HepG2 (cell line): Measurements from ENCODE around the gene CADM4. TPM values are rescaled to one million over a fixed set of nuclear protein-coding genes. Genes with fewer than 3 reads are reported as not detected.

Experiments
- ATAC-seq: fragments of 200-7000 bp; cut with Tn5 transposase; 3 replicates; pipeline ENCODE4 v1.9.1; 2020; ENCODE audit warnings: mild to moderate bottlenecking, moderate library complexity
- BruUV-seq: library from RNA; stranded (reverse); fragments of 400-500 nt; replicated peaks from 2 replicates; lab custom pipeline; 2021; lab: Mats Ljungman, UMichigan
- CTCF ChIA-PET: fragments of 300-600 bp; formaldehyde crosslinking; extraction: SDS; loops from one replicate; lab custom pipeline; 2021; ENCODE audit warnings: low total read pairs, inconsistent platforms, low intra/inter-chr PET ratio; lab: Yijun Ruan, JAX
- POLR2A ChIA-PET: fragments of 350-600 bp; sonication (Branson Sonifier 250); formaldehyde crosslinking; loops from one replicate; lab custom pipeline; 2020; ENCODE audit warnings: antibody characterized with exemption, inconsistent platforms; lab: Yijun Ruan, JAX
- DNase-seq: peaks from one replicate; pipeline ENCODE4 v3.0.0-alpha.2; 2015; ENCODE audit warnings: low spot score
- FAIRE-seq: peaks from 3 replicates; lab custom pipeline; 2011; peaks lifted over from hg19 to GRCh38; lab: Jason Lieb, UNC
- H2AFZ ChIP-seq: one replicate; pipeline ENCODE4 v1.6.1; 2011; ENCODE audit warnings: low read length, inconsistent platforms
- H3K27ac ChIP-seq: fragments of 300-600 bp; 3 replicates; pipeline ENCODE4 v1.8.0; 2011; ENCODE audit warnings: mixed run types, mild to moderate bottlenecking, mixed read lengths, low read length, inconsistent platforms; ENCODE audit not compliant: insufficient read depth; ENCODE audit errors: extremely low read length
- H3K27me3 ChIP-seq, 2 experiments: fragments of 200-600 bp in 1 of 2; 2 replicates in 1 of 2; 3 replicates in 1 of 2; pipeline versions ENCODE4 v1.6.0 to v1.8.0; 2011; ENCODE audit warnings: low read length in 2 of 2, mild to moderate bottlenecking in 2 of 2, moderate library complexity in 2 of 2, inconsistent platforms in 1 of 2; ENCODE audit not compliant: insufficient read depth in 2 of 2, control insufficient read depth in 1 of 2
- H3K36me3 ChIP-seq, 2 experiments: fragments of 200-600 bp in 1 of 2; replicated peaks in 1 of 2; 2 replicates in 1 of 2; 3 replicates in 1 of 2; pipeline versions ENCODE4 v1.5.1 to v1.8.0; 2011; ENCODE audit warnings: low read length in 2 of 2, inconsistent platforms in 1 of 2; ENCODE audit not compliant: insufficient read depth in 2 of 2, control insufficient read depth in 1 of 2
- H3K4me1 ChIP-seq: 2 replicates; pipeline ENCODE4 v1.5.1; 2012; ENCODE audit warnings: low read length, inconsistent platforms; ENCODE audit not compliant: insufficient read depth
- H3K4me2 ChIP-seq: 2 replicates; pipeline ENCODE4 v1.6.0; 2011; ENCODE audit warnings: low read depth, low read length, inconsistent platforms
- H3K4me3 ChIP-seq, 3 experiments: fragments of 200-600 bp in 1 of 3; sonication (generic), shearing (Covaris generic) in 1 of 3; replicated peaks in 1 of 3; 2 replicates each; pipeline ENCODE4 v1.5.1; 2011 to 2016; ENCODE audit warnings: low read length in 3 of 3, inconsistent platforms in 2 of 3, low read depth in 2 of 3, mild to moderate bottlenecking in 2 of 3, control low read depth in 1 of 3, mixed read lengths in 1 of 3; ENCODE audit not compliant: insufficient read depth in 1 of 3
- H3K79me2 ChIP-seq: one replicate; pipeline ENCODE4 v1.6.1; 2011; ENCODE audit warnings: low read length, inconsistent platforms; ENCODE audit not compliant: insufficient read depth
- H3K9ac ChIP-seq: 2 replicates; pipeline ENCODE4 v1.6.0; 2011; ENCODE audit warnings: mild to moderate bottlenecking, low read depth, low read length, inconsistent platforms; ENCODE audit not compliant: insufficient read depth
- H3K9me3 ChIP-seq: 2 replicates; pipeline ENCODE4 v1.5.1; 2012; ENCODE audit warnings: mild to moderate bottlenecking, low read length
- H4K20me1 ChIP-seq: 2 replicates; pipeline ENCODE4 v1.6.0; 2011; ENCODE audit warnings: inconsistent platforms, mild to moderate bottlenecking, low read length, moderate library complexity; ENCODE audit not compliant: insufficient read depth
- GABPB1 ChIP-seq: IDR thresholded peaks from 2 replicates; pipeline ENCODE4 v1.6.1; 2016; ENCODE audit warnings: mild to moderate bottlenecking, missing genetic modification reagents, moderate library complexity, missing compliant biosample characterization
- GATA4 ChIP-seq: sonication (generic); IDR thresholded peaks from 2 replicates; pipeline ENCODE4 v1.6.1; 2016; ENCODE audit warnings: antibody characterized with exemption, low read depth, borderline replicate concordance
- NCOA2 ChIP-seq: sonication (generic); formaldehyde crosslinking; IDR thresholded peaks from 2 replicates; pipeline ENCODE4 v1.8.0; 2022; ENCODE audit warnings: inconsistent platforms
- PRDM10 ChIP-seq: sonication (generic); formaldehyde crosslinking; IDR thresholded peaks from 2 replicates; pipeline ENCODE4 v1.4.0; 2020; ENCODE audit warnings: low read depth, missing genetic modification reagents
- TBX2 ChIP-seq: sonication (generic); formaldehyde crosslinking; IDR thresholded peaks from 2 replicates; pipeline ENCODE4 v1.5.0; 2020; ENCODE audit warnings: missing genetic modification reagents, mild to moderate bottlenecking, borderline replicate concordance
- ZEB1 ChIP-seq: IDR thresholded peaks from 2 replicates; pipeline ENCODE4 v1.6.1; 2012; ENCODE audit warnings: mild to moderate bottlenecking, low read depth, inconsistent platforms; ENCODE audit not compliant: insufficient replicate concordance
- ZNF766 ChIP-seq: sonication (generic); formaldehyde crosslinking; IDR thresholded peaks from 2 replicates; pipeline ENCODE4 v1.5.0; 2020; ENCODE audit warnings: missing genetic modification reagents, borderline replicate concordance
- ZXDC ChIP-seq: sonication (generic); formaldehyde crosslinking; IDR thresholded peaks from 2 replicates; pipeline ENCODE4 v1.5.0; 2020; ENCODE audit warnings: mild to moderate bottlenecking, missing genetic modification reagents
- WGBS: methylation state at CpG from one replicate; pipeline ENCODE4 v1.1.6; 2017; ENCODE audit warnings: low lambda C conversion rate; 5-methylcytosine and 5-hydroxymethylcytosine counted together
- in situ Hi-C: cut with HindIII; loops from 2 replicates; pipeline ENCODE4 v1.10.0; 2017; ENCODE audit warnings: low pct_unique_long_range_greater_than_20kb; ENCODE audit not compliant: extremely low pct_ligation_motif_present
- intact Hi-C: fragments of 100-400 bp; cut with micrococcal nuclease; formaldehyde crosslinking; loops from one replicate; pipeline ENCODE4 v1.10.0; 2022; ENCODE audit not compliant: unreplicated experiment
- polyA plus RNA-seq, 8 experiments: library from polyadenylated mRNA; depleted of rRNA in 3 of 8; stranded (reverse) in 7 of 8; unstranded in 1 of 8; fragments of >200 nt; fragmentation: Illumina TruSeq in 4 of 8; extraction: Trizol in 4 of 8; gene quantifications; 2 replicates each; pipeline versions ENCODE4 v1.2.1 to v1.2.3, GENCODE V29; 2011 to 2016; ENCODE audit warnings: low read depth in 4 of 8, missing spikeins in 1 of 8, mixed read lengths in 1 of 8; ENCODE audit not compliant: insufficient read depth in 1 of 8
- total RNA-seq, 5 experiments: library from RNA; depleted of rRNA; stranded (reverse); fragments of >200 nt; fragmentation: Illumina TruSeq; extraction: Trizol; gene quantifications; 2 replicates each; pipeline ENCODE4 v1.2.3, GENCODE V29; 2016; ENCODE audit warnings: low read depth in 1 of 5

The CADM4 gene
- total and polyA plus RNA-seq, 2 of the 13 experiments (the other 11 are each of a cell fraction or from before 2014, with no cell fraction given) = 8.5 to 16.0 TPM

- intact Hi-C loops = no loop called here
- Histone ChIP-seq H3K36me3 (peaks cover 10 to 12% of the 10 kb centered on the region in 2 experiments), H2AFZ (no peak overlapping the region), H3K9ac (no peak overlapping the region), H3K9me3 (no peaks in the 10 kb centered on the region), H3K27ac (no peak overlapping the region), H3K4me1 (no peaks in the 10 kb centered on the region), H3K27me3 (no peaks in the 10 kb centered on the region)
- ATAC-seq = no peak
- POLR2A ChIA-PET = interaction anchor here (1.1 kb wide), 1 partner anchor 10 kb away, joined by 3 read pairs; no protein-coding TSS in a partner anchor
- no TSS peak for BruUV-seq
- no peak for TF ChIP-seq TBX2 (CRISPR knock-in tag)
- TF ChIP-seq NCOA2 (CRISPR knock-in tag) = no peak
- TF ChIP-seq ZNF766 = no peak
- no peak for TF ChIP-seq ZXDC (CRISPR knock-in tag)
- TF ChIP-seq GATA4 = no peak
- no peak for TF ChIP-seq PRDM10 (CRISPR knock-in tag)
- TF ChIP-seq GABPB1 = no peak
- TF ChIP-seq ZEB1 = no peak
- TF ChIP-seq, all 625 proteins: peak for 0
- in situ Hi-C loops = no loop called here
- no peak overlapping the region for H3K4me2 ChIP-seq
- no peaks in the 10 kb centered on the region for H4K20me1 ChIP-seq
- no peak for FAIRE-seq
- no peak overlapping the region for H3K4me3 ChIP-seq
- DNase-seq = no peak
- 98% methylated on average over 7 of the region's 7 CpGs for WGBS
- H3K79me2 ChIP-seq = no peaks in the 10 kb centered on the region
- CTCF ChIA-PET = no interaction called here
These were observed 33.0 kb downstream of the CADM4 start for GRCh38 chr19:43606569-43607229.
